WI38 (cell line): ENCODE measurements around the gene IFNLR1.

Experiments used
- H3K4me3 ChIP-seq: 2 replicates; pipeline ENCODE4 v1.5.1; 2011; ENCODE audit warnings: low read depth, mild to moderate bottlenecking, control low read depth, low read length
- CTCF ChIP-seq: IDR thresholded peaks from 2 replicates; pipeline ENCODE4 v1.5.1; 2012; ENCODE audit warnings: low read depth, mild to moderate bottlenecking, control low read depth, low read length

Gene IFNLR1

GRCh38 chr1:24186711-24186992, 437 bp downstream of the IFNLR1 start:
- TF ChIP-seq CTCF = no peak
- no peak overlapping the region for H3K4me3 ChIP-seq

GRCh38 chr1:24186031-24186710, 918 bp downstream of the IFNLR1 start:
- no peak for TF ChIP-seq CTCF
- H3K4me3 ChIP-seq = no peak overlapping the region

- no peak overlapping the region for H3K4me3 ChIP-seq
- TF ChIP-seq CTCF = no peak
Observed at GRCh38 chr1:24185076-24185475, 2.0 kb downstream of the IFNLR1 start.

GRCh38 chr1:24182061-24182460, 5.0 kb downstream of the IFNLR1 start:
- no peak overlapping the region for H3K4me3 ChIP-seq
- no peak for TF ChIP-seq CTCF

GRCh38 chr1:24181619-24182018, 5.5 kb downstream of the IFNLR1 start:
- TF ChIP-seq CTCF = no peak

GRCh38 chr1:24180676-24181075, 6.4 kb downstream of the IFNLR1 start:
- H3K4me3 ChIP-seq = no peak overlapping the region
- TF ChIP-seq CTCF = no peak

More at GRCh38 chr1:24181619-24182018, 5.5 kb downstream of the IFNLR1 start:
- no peak overlapping the region for H3K4me3 ChIP-seq

- H3K4me3 ChIP-seq = no peak overlapping the region
- no peak for TF ChIP-seq CTCF
Observed at GRCh38 chr1:24179251-24179840, 7.7 kb downstream of the IFNLR1 start.
